Mesodermal cell (in vitro differentiated cells): ENCODE measurements around the gene MYCBP2.
"Not testable (repeated sequence)": the region's sequence is repeated elsewhere in the genome, so short reads cannot be mapped to it uniquely, and the experiment has no call there.

ENCODE experiments used
- H3K27ac ChIP-seq: 2 replicates; pipeline ENCODE4 v1.7.0; 2013; ENCODE audit warnings: mild to moderate bottlenecking, low read depth, low read length, moderate library complexity; ENCODE audit not compliant: severe bottlenecking
- H3K36me3 ChIP-seq: 2 replicates; pipeline ENCODE4 v1.7.1; 2013; ENCODE audit warnings: mild to moderate bottlenecking, low read length, moderate library complexity; ENCODE audit not compliant: control insufficient read depth, insufficient read depth
- H3K4me1 ChIP-seq: one replicate; pipeline ENCODE4 v1.7.1; 2013; ENCODE audit warnings: mild to moderate bottlenecking, low read length; ENCODE audit not compliant: insufficient read depth, control insufficient read depth, poor library complexity, severe bottlenecking
- H3K4me3 ChIP-seq: 2 replicates; pipeline ENCODE4 v1.7.0; 2013; ENCODE audit warnings: low read length, control low read depth, mild to moderate bottlenecking; ENCODE audit not compliant: insufficient read depth, poor library complexity, severe bottlenecking; ENCODE audit errors: extremely low read depth
- H3K9me3 ChIP-seq: 2 replicates; pipeline ENCODE4 v1.7.1; 2013; ENCODE audit warnings: mild to moderate bottlenecking, low read length, moderate library complexity; ENCODE audit not compliant: control insufficient read depth
- WGBS, 2 experiments: methylation state at CpG; one replicate each; pipeline ENCODE4 v1.1.5; 2013; ENCODE audit warnings: missing lambda C conversion rate in 2 of 2; ENCODE audit not compliant: insufficient coverage in 2 of 2; 5-methylcytosine and 5-hydroxymethylcytosine counted together

MYCBP2 gene

DNA sequence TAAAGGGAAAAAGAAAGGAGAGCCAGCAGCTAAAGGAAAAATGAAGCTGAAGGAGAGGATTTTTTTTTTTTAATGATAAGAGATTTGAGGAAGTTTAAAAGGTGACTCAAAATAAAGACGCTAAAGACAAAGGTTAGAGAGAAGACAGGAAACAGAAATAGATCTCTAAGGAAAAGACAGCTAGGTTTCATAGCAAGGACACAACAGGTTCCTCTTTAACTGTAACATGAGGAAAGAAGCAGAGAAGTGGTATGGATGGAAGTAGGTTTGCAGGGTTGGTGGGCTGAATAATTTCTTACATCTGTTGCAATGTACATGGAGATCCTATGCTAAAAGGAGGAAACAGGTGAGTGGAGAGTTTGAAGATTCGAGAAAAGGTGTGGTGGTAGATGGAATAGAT is 107.5 kb downstream of the MYCBP2 start:
- no peaks in the 10 kb centered on the region for H3K9me3 ChIP-seq
- H3K4me1 ChIP-seq: no peaks in the 10 kb centered on the region
- 94 to 100% methylated on average over 1 to 2 of the region's 2 CpGs for WGBS, 2 experiments
- H3K27ac ChIP-seq: peak overlapping the region; percentile 7
- H3K36me3 ChIP-seq: peaks cover 13% of the 10 kb centered on the region
- no peak overlapping the region for H3K4me3 ChIP-seq

DNA sequence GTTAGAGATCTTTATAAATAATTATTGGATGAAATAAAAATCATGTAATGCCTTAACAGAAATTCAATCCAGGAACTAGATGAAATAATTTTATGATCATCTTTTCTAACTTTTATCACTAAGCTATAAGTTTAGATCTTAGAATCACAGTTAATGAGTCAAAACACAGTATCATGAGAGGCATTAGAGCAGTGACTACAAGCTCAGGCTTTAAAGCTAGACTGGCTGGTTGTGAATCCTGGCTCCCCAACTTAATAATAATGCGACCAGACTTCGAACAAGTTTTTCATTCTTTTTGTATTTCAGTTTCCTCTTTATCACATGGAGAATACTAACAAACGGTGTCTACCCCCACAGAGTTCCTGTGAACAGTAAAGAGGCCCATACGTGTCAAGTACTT is 108.6 kb downstream of the MYCBP2 start:
- H3K9me3 ChIP-seq: no peaks in the 10 kb centered on the region
- peaks cover 7% of the 10 kb centered on the region for H3K4me1 ChIP-seq
- no peak overlapping the region for H3K27ac ChIP-seq
- H3K36me3 ChIP-seq: peaks cover 13% of the 10 kb centered on the region
- 88 to 100% methylated on average over 1 to 3 of the region's 4 CpGs for WGBS, 2 experiments
- no peak overlapping the region for H3K4me3 ChIP-seq

DNA sequence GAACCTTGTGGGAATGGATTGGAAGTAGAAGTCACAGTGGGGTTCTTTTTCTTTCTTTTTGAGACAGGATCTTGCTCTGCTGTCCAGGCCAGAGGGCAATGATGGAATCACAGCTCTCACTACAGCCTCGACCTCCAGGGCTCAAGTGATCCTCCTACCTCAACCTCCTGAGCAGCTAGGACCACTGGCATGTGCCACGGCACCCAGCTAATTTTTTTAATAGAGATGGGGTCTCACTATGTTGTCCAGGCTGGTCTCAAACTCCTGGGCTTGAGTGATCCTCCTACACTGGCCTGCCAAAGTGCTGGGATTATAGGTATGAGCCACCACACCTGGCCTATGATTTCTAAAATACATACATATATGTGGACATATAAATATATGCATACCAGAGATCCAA is 111.4 kb downstream of the MYCBP2 start:
- no peak overlapping the region for H3K4me3 ChIP-seq
- 100% methylated on average over 1 of the region's 2 CpGs; no CpG with 5 or more reads in 1 of the 2 experiments for WGBS, 2 experiments
- H3K4me1 ChIP-seq: peaks cover 7% of the 10 kb centered on the region
- no peak overlapping the region for H3K27ac ChIP-seq
- no peaks in the 10 kb centered on the region for H3K9me3 ChIP-seq
- peaks cover 9% of the 10 kb centered on the region for H3K36me3 ChIP-seq

DNA sequence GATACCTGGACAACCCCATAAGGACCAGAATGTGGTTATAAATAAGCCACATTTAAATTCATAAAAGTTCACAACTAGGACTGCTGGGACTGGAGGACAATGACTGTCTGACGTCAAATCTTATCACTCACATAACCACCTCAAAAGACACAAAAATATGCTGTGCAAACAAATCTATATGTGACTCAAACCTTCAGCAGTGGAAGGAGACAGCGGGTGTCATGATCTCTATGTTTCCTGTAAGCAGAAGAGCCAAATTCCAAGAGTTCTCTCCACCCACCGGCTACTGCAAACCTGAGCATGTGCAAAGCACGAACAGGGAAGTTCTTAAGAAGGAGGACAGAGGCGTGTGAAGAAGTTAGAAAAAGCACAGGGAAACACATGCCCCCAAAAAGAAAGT is 113.2 kb downstream of the MYCBP2 start:
- H3K4me1 ChIP-seq: peaks cover 15% of the 10 kb centered on the region
- 84 to 100% methylated on average over 2 of the region's 5 CpGs for WGBS, 2 experiments
- peaks cover 16% of the 10 kb centered on the region for H3K36me3 ChIP-seq
- H3K9me3 ChIP-seq: no peaks in the 10 kb centered on the region
- H3K4me3 ChIP-seq: no peak overlapping the region
- H3K27ac ChIP-seq: no peak overlapping the region

DNA sequence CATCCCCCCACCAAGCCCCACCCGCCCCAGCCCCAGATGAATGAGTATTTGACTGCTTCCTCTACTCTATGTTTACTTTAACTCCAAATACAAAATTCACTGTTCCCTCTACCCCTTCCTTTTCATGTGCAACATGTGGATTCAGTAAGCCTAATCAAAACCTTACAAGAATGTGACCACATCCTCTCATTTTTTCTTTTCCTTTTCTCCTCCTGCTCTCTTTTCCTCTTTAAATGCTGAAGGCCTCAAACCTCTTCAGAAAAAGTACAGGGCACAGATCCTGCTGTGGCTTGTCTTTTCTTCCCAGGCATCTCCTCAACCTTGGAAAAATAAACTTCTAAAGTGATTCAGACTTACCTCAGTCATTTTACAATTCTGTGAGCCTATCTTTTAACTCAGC is 119.0 kb downstream of the MYCBP2 start:
- H3K36me3 ChIP-seq: peaks cover 17% of the 10 kb centered on the region
- H3K4me1 ChIP-seq: peaks cover 14% of the 10 kb centered on the region
- H3K9me3 ChIP-seq: no peaks in the 10 kb centered on the region
- no peak overlapping the region for H3K4me3 ChIP-seq
- WGBS, 2 experiments: 100% methylated on average over 1 of the region's 1 CpG; no CpG with 5 or more reads in 1 of the 2 experiments
- H3K27ac ChIP-seq: peak overlapping the region; percentile 25

DNA sequence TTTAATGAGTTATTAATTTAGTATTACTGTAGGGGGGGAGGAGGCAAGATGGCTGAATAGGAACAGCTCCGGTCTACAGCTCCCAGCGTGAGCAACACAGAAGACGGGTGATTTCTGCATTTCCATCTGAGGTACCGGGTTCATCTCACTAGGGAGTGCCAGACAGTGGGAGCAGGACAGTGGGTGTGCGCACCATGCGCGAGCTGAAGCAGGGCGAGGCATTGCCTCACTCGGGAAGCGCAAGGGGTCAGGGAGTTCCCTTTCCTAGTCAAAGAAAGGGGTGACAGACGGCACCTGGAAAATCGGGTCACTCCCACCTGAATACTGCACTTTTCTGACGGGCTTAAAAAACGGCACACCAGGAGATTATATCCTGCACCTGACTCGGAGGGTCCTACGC is 127.9 kb downstream of the MYCBP2 start:
- H3K36me3 ChIP-seq: peaks cover 27% of the 10 kb centered on the region
- not testable (repeated sequence) for H3K27ac ChIP-seq, H3K4me1 ChIP-seq, H3K9me3 ChIP-seq, H3K4me3 ChIP-seq
- 98 to 100% methylated on average over 1 to 9 of the region's 16 CpGs for WGBS, 2 experiments

DNA sequence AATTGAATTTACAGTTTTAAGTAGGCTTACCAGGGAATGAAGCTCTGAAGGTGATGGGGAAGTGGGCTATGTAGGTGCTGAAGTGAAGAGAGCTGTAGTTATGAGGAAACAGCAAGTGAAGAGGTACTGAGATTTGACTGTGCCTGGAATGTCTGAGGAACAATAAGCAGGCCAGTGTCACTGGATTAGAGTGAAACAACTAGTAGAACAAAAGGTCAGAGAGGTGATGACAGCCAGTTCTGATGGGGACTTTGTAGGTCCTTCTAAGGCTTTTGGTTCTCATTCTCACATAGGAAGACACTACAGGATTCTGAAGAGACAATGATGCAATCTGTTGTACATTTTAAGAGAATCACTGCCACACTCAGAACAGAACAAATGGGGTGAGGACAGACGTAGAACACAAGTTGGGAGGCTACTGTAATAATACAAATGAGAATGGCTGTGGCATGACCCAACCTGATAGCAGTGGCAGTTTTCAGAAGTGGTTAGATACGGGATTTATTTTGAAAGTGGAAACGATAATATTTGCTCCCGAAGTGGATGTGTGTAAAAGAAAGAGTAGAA is 130.8 kb downstream of the MYCBP2 start:
- no peaks in the 10 kb centered on the region for H3K4me1 ChIP-seq
- peaks cover 5% of the 10 kb centered on the region for H3K9me3 ChIP-seq
- H3K27ac ChIP-seq: no peak overlapping the region
- 92 to 100% methylated on average over 4 of the region's 4 CpGs for WGBS, 2 experiments
- no peak overlapping the region for H3K4me3 ChIP-seq
- H3K36me3 ChIP-seq: peaks cover 41% of the 10 kb centered on the region

DNA sequence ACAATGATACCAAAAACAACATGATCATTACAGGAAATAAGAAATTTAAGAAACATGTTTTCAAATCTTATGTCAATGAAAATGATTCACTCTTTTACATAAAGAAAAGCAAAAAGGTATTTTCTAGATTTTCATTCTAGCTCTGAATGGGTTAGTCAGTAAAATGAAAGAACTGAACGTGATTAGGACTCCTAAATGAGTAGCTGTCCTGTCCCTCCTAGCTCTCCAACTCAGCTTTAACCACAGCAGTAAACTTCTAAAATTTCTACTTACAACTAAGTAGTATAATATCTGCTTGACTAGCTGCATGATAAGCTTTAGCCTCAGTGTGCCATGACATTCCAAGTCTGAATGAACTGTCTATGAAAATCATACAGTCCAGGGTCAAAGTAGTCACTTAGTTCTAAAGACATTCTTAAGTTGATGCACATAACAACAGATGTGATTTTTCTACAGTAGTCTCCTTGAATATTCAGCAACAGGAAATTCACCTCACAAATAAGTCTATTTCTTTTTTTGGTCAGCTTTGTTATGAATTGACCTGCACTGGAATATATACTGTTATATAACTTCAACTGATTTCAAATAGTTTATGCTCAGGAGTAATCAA is 136.4 kb downstream of the MYCBP2 start:
- Histone ChIP-seq H3K27ac (no peak overlapping the region), H3K4me3 (no peak overlapping the region), H3K36me3 (peaks cover 35% of the 10 kb centered on the region), H3K4me1 (no peaks in the 10 kb centered on the region), H3K9me3 (no peaks in the 10 kb centered on the region)
- no CpG with 5 or more reads among the region's 1 CpG for WGBS, 2 experiments

DNA sequence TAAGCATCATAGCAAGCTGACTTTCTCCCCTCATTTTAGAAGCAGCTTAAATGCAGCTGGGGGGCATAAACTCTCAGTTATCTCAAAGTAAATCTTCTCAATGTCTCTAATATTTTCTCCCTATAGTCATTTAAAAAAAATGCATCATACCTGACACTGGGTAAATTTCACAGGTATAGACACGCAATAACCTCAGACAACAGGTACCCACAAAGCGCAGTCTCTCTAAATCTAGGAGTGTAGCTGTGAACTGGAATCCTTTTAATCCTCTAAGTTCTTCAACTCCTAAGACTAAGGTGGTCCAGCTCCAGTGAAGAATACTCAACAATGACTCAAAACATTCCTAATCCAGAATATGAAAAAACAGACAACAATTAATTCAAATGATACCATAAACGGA is 141.2 kb downstream of the MYCBP2 start:
- Histone ChIP-seq H3K9me3 (no peaks in the 10 kb centered on the region), H3K4me1 (no peaks in the 10 kb centered on the region), H3K4me3 (no peak overlapping the region), H3K27ac (no peak overlapping the region), H3K36me3 (peaks cover 30% of the 10 kb centered on the region)
- WGBS, 2 experiments: 71 to 100% methylated on average over 1 to 2 of the region's 3 CpGs

DNA sequence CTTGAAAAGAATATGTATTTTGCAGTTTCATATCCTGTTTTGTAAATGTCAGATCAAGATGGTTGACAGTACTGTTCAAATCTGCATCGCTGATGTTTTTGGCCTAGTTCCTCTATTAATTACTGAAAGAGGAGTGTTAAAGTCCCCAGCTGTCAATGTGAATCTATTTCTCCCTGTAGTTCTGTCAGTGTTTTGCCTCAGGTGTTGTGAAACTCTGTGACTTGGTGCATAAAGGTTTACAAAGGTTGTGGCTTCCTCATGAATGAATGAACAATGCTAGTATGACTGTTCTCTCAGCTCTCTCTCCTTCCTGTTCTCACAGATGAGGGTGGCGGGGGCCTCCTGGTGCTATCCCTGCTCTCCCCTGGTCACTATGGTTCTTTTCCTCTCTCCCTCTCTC is 142.4 kb downstream of the MYCBP2 start:
- H3K36me3 ChIP-seq: peaks cover 42% of the 10 kb centered on the region
- no peak overlapping the region for H3K27ac ChIP-seq
- no peaks in the 10 kb centered on the region for H3K9me3 ChIP-seq
- H3K4me3 ChIP-seq: no peak overlapping the region
- 88 to 100% methylated on average over 1 to 2 of the region's 2 CpGs for WGBS, 2 experiments
- no peaks in the 10 kb centered on the region for H3K4me1 ChIP-seq

DNA sequence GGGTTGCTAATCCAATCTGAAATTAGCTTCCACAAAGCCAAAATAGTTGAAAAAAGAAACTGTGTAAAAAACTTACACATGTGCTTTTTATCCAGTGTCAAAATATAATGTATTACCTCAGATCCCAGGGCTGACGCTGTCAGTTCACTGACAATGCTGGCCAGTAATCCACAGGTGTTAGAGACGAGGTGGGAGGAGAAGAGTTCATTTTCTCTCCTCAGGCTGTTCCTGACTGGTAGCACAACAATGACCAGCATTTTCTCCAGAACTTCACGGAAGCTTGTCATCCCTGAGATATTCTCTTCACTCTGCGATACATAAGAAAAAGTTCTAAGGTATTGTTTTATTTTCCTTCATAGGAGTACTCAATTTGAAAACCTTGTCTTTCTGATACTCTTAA is 146.9 kb downstream of the MYCBP2 start:
- Histone ChIP-seq H3K27ac (no peak overlapping the region), H3K4me3 (no peak overlapping the region), H3K4me1 (no peaks in the 10 kb centered on the region), H3K9me3 (no peaks in the 10 kb centered on the region), H3K36me3 (peaks cover 29% of the 10 kb centered on the region)
- 94 to 100% methylated on average over 1 to 2 of the region's 4 CpGs for WGBS, 2 experiments
